Gastrocnemius medialis (tissue), 4 donors: ENCODE data around the gene SCRT2. TPM values are rescaled to one million over a fixed set of nuclear protein-coding genes. Genes with fewer than 3 reads are reported as not detected.

ENCODE experiments used
- ATAC-seq, 2 donors: fragments of 150-250 bp; one replicate each; pipeline ENCODE4 v1.9.1; 2016
- DNase-seq, 2 donors: peaks; one replicate each; pipeline ENCODE4 v3.0.0-alpha.2; 2019
- H3K27ac ChIP-seq, 4 donors: fragments of 200-600 bp; sonication (generic); 1 replicate in 1 of 4; 2 replicates in 3 of 4; pipeline ENCODE4 v1.5.1; 2016 to 2018; ENCODE audit warnings: mild to moderate bottlenecking in 2 of 4, moderate library complexity in 1 of 4
- H3K27me3 ChIP-seq, 3 donors: fragments of 200-600 bp; sonication (generic) in 2 of 3; 1 replicate in 1 of 3; 2 replicates in 2 of 3; pipeline versions ENCODE4 v1.5.1 to v1.6.0; 2016 to 2019; ENCODE audit warnings: mild to moderate bottlenecking in 1 of 3, moderate library complexity in 1 of 3
- H3K36me3 ChIP-seq, 2 donors: fragments of 200-600 bp; sonication (generic) in 1 of 2; one replicate each; pipeline ENCODE4 v1.5.1; 2017 to 2018
- H3K4me1 ChIP-seq, 2 donors: fragments of 200-600 bp; sonication (generic) in 1 of 2; one replicate each; pipeline ENCODE4 v1.5.1; 2016 to 2017; ENCODE audit warnings: mild to moderate bottlenecking in 2 of 2
- H3K4me3 ChIP-seq, 4 donors: fragments of 200-600 bp; sonication (generic) in 3 of 4; 1 replicate in 1 of 4; 2 replicates in 3 of 4; pipeline ENCODE4 v1.5.1; 2016 to 2019; ENCODE audit warnings: mild to moderate bottlenecking in 2 of 4
- H3K9me3 ChIP-seq, 3 donors: fragments of 200-600 bp; sonication (generic) in 2 of 3; 1 replicate in 1 of 3; 2 replicates in 2 of 3; pipeline ENCODE4 v1.5.1; 2016 to 2019
- CTCF ChIP-seq, 5 experiments: fragments of 450-650 bp in 3 of 5; fragments of 200-600 bp in 2 of 5; sonication (generic) in 2 of 5; IDR thresholded peaks in 4 of 5; conservative IDR thresholded peaks in 1 of 5; 1 replicate in 4 of 5; 2 replicates in 1 of 5; pipeline ENCODE4 v1.5.1; 2016 to 2019; ENCODE audit warnings: antibody characterized with exemption in 5 of 5, mild to moderate bottlenecking in 3 of 5, moderate library complexity in 3 of 5
- POLR2A ChIP-seq, 2 donors: fragments of 450-650 bp; IDR thresholded peaks; one replicate each; pipeline ENCODE4 v1.6.1; 2017; ENCODE audit warnings: antibody characterized with exemption in 2 of 2, mild to moderate bottlenecking in 2 of 2, moderate library complexity in 2 of 2
- in situ Hi-C, 4 donors: fragments of 200-750 bp; cut with MboI; loops; one replicate each; pipeline versions ENCODE4 v1.15.0 to v1.8.0; 2017; ENCODE audit warnings: low sequenced_read_pairs in 4 of 4
- intact Hi-C: fragments of 100-400 bp; cut with DNase I; formaldehyde crosslinking; loops from one replicate; pipeline ENCODE4 v1.15.1; 2023; ENCODE audit warnings: low total_unique reads
- total RNA-seq, 4 donors: library from RNA; depleted of rRNA; stranded (reverse); fragments of >200 nt; gene quantifications; one replicate each; pipeline versions ENCODE4 v1.1.0 to v1.2.3, GENCODE V29; 2016

Gene SCRT2
- total RNA-seq, 4 donors from 2014 or later = not detected

- no peak for ATAC-seq
- no peak overlapping the region for H3K27ac ChIP-seq
- no peak for DNase-seq
- in situ Hi-C loops = no loop called here
- no peak overlapping the region for H3K4me3 ChIP-seq
- no peaks in the 10 kb centered on the region for H3K36me3 ChIP-seq
- intact Hi-C loops = no loop called here
- no peak for TF ChIP-seq POLR2A (IDR thresholded peaks at IDR 0.05)
- TF ChIP-seq CTCF (IDR thresholded peaks at IDR 0.05 in 4 of 5, conservative IDR thresholded peaks at IDR 0.05 in 1 of 5) = no peak
- H3K27me3 ChIP-seq = peaks cover 20 to 33% (median 33%) of the 10 kb centered on the region in 3 donors
- H3K9me3 ChIP-seq = no peaks in the 10 kb centered on the region
- H3K4me1 ChIP-seq = peaks cover 17 to 24% of the 10 kb centered on the region in 2 donors
These were observed 2.0 kb downstream of the SCRT2 start for GRCh38 chr20:673603-674001.

DNA sequence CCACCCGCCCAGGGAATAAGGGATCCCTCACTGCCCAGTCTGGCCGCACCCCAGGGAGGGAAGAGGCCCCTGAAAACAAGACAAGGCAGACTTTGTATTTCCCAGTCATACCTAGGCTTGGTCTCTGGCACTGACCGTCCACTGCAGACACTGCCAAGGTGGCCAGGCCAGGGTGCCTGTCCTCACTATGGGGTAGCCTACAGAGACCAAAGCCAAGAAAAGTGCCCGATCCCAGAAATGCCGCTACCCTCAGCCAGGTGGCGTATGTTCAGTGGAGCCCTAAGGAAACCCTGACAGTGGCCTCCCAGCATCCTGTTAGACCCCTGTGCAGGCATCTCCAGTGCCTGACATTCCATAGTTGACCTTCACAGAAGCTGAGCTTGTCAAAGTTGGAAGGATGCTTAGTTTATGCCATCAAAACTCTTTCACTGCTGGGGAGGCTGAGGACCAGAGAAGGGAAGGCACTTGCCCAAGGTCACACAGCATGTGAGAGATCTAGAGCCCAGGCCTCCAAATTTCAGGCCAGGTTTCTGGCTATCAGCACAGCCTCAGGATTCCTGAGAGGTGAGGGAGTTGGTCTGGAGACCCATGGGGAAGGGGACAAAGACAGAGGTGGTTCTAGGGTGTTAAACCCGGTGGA is 2.5 kb downstream of the SCRT2 start:
- DNase-seq (no peak), ATAC-seq (no peak)
- Histone ChIP-seq H3K9me3 (no peaks in the 10 kb centered on the region), H3K27ac (no peak overlapping the region), H3K4me1 (peaks cover 17 to 24% of the 10 kb centered on the region in 2 donors), H3K27me3 (peaks cover 19 to 33% (median 28%) of the 10 kb centered on the region in 3 donors), H3K4me3 (no peak overlapping the region), H3K36me3 (no peaks in the 10 kb centered on the region)
- intact Hi-C loops = no loop called here
- in situ Hi-C loops = no loop called here
- TF ChIP-seq CTCF (IDR thresholded peaks at IDR 0.05 in 4 of 5, conservative IDR thresholded peaks at IDR 0.05 in 1 of 5) = no peak
- no peak for TF ChIP-seq POLR2A (IDR thresholded peaks at IDR 0.05)

GRCh38 chr20:671252-672030 is 4.2 kb downstream of the SCRT2 start:
- H3K4me3 ChIP-seq = no peak overlapping the region
- H3K27me3 ChIP-seq = peaks cover 19 to 29% (median 22%) of the 10 kb centered on the region in 3 donors
- H3K27ac ChIP-seq = no peak overlapping the region
- ATAC-seq (no peak), DNase-seq (no peak)
- no peaks in the 10 kb centered on the region for H3K36me3 ChIP-seq
- in situ Hi-C loops = no loop called here
- TF ChIP-seq POLR2A (IDR thresholded peaks at IDR 0.05) (no peak), CTCF (IDR thresholded peaks at IDR 0.05 in 4 of 5, conservative IDR thresholded peaks at IDR 0.05 in 1 of 5) (no peak)
- peaks cover 20 to 22% of the 10 kb centered on the region in 2 donors for H3K4me1 ChIP-seq
- intact Hi-C loops = no loop called here
- H3K9me3 ChIP-seq = no peaks in the 10 kb centered on the region

DNA sequence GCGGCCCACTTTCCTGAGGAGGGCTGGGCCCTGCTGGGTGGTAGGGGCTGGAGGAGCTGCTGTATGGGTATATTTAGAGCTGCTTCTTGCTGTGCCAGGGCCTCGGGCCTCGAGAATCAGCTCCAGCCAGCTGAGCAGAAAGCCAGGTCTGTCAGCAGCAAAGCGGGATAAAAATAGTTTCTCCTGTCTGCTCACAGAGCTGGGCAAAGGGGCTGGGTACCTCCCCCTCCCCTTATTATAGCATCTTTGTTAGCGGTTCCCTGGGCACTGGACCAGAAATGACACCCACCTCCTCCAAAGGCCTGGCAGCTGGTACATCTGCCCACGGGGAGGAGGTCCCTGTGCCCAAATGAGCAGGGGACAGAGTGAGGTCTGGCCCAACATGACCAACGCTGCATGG is 6.0 kb downstream of the SCRT2 start:
- Histone ChIP-seq H3K36me3 (no peaks in the 10 kb centered on the region), H3K27me3 (peaks cover 29 to 36% (median 34%) of the 10 kb centered on the region in 3 donors), H3K4me1 (peaks cover 11 to 12% of the 10 kb centered on the region in 2 donors), H3K9me3 (no peaks in the 10 kb centered on the region), H3K4me3 (no peak overlapping the region), H3K27ac (no peak overlapping the region)
- intact Hi-C loops (no loop called here), in situ Hi-C loops (no loop called here)
- ATAC-seq (peak in 1 of 2 donors; percentile 19), DNase-seq (no peak)
- TF ChIP-seq POLR2A (IDR thresholded peaks at IDR 0.05) = no peak
- no peak for TF ChIP-seq CTCF (IDR thresholded peaks at IDR 0.05 in 4 of 5, conservative IDR thresholded peaks at IDR 0.05 in 1 of 5)
